Fibroblast of pulmonary artery (primary cell): Measurements from ENCODE around the gene AURKAIP1.
A peak's percentile ranks its signal among the peaks of the same experiment; 100 is the strongest.

Source experiments
- DNase-seq: peaks from one replicate; pipeline ENCODE4 v3.0.0-alpha.2; 2010; ENCODE audit warnings: low read depth
- H3K4me3 ChIP-seq: replicated peaks from 2 replicates; pipeline ENCODE4 v1.5.1; 2011; ENCODE audit warnings: low read depth, mild to moderate bottlenecking, control low read depth, low read length, moderate library complexity
- CTCF ChIP-seq: IDR thresholded peaks from 2 replicates; pipeline ENCODE4 v1.5.1; 2011; ENCODE audit warnings: mild to moderate bottlenecking, control low read depth, low read length, inconsistent platforms; ENCODE audit errors: missing control alignments

Gene AURKAIP1

GRCh38 chr1:1374929-1375662, at the start of gene AURKAIP1:
Gene AURKAIP1, minus strand, starts transcription at chr1:1375207. Its CDS starts 451 bp downstream, at chr1:1374756.
- peak within 1 kb of the TSS; percentile 87 for H3K4me3 ChIP-seq
- TF ChIP-seq CTCF: no peak
- peak; percentile 100 for DNase-seq

GRCh38 chr1:1424707-1425106, 49.7 kb upstream of the AURKAIP1 start:
- no peak for TF ChIP-seq CTCF
- DNase-seq: no peak
- H3K4me3 ChIP-seq: no peak overlapping the region

- no peak overlapping the region for H3K4me3 ChIP-seq
- no peak for DNase-seq
- no peak for TF ChIP-seq CTCF
Measured at GRCh38 chr1:1423245-1423597, 48.2 kb upstream of the AURKAIP1 start.

- no peak overlapping the region for H3K4me3 ChIP-seq
- no peak for DNase-seq
- TF ChIP-seq CTCF: no peak
Measured at GRCh38 chr1:1422465-1423244, 47.6 kb upstream of the AURKAIP1 start.

- no peak for DNase-seq
- H3K4me3 ChIP-seq: no peak overlapping the region
- no peak for TF ChIP-seq CTCF
Measured at GRCh38 chr1:1421907-1422464, 47.0 kb upstream of the AURKAIP1 start.

GRCh38 chr1:1421147-1421906, 46.3 kb upstream of the AURKAIP1 start, which contains the start of gene ANKRD65:
Gene ANKRD65, minus strand, starts transcription at chr1:1421276. Its CDS starts 271 bp downstream, at chr1:1421005.
- no peak for TF ChIP-seq CTCF
- no peak for DNase-seq
- H3K4me3 ChIP-seq: no peak within 1 kb of the TSS
